ENCODE measurements around the gene NELFB. TPM values are rescaled to one million over a fixed set of nuclear protein-coding genes. Genes with fewer than 3 reads are reported as not detected.

The NELFB gene
- total and polyA plus RNA-seq, 9 of the 15 experiments (the other 6 are each of a cell fraction or from before 2014, with no cell fraction given) = 0.24 to 84.0 (median 29.7) TPM

- TF ChIP-seq, protein P1, sequence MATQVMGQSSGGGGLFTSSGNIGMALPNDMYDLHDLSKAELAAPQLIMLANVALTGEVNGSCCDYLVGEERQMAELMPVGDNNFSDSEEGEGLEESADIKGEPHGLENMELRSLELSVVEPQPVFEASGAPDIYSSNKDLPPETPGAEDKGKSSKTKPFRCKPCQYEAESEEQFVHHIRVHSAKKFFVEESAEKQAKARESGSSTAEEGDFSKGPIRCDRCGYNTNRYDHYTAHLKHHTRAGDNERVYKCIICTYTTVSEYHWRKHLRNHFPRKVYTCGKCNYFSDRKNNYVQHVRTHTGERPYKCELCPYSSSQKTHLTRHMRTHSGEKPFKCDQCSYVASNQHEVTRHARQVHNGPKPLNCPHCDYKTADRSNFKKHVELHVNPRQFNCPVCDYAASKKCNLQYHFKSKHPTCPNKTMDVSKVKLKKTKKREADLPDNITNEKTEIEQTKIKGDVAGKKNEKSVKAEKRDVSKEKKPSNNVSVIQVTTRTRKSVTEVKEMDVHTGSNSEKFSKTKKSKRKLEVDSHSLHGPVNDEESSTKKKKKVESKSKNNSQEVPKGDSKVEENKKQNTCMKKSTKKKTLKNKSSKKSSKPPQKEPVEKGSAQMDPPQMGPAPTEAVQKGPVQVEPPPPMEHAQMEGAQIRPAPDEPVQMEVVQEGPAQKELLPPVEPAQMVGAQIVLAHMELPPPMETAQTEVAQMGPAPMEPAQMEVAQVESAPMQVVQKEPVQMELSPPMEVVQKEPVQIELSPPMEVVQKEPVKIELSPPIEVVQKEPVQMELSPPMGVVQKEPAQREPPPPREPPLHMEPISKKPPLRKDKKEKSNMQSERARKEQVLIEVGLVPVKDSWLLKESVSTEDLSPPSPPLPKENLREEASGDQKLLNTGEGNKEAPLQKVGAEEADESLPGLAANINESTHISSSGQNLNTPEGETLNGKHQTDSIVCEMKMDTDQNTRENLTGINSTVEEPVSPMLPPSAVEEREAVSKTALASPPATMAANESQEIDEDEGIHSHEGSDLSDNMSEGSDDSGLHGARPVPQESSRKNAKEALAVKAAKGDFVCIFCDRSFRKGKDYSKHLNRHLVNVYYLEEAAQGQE (IDR thresholded peaks at IDR 0.05; ENCODE audit: borderline replicate concordance) = no peak
- TF ChIP-seq, protein P1 (CRISPR knock-in tag; IDR thresholded peaks at IDR 0.05; ENCODE audit: low read depth) = 0 out of 2 replicates have a peak, but pooled peaks have one; percentile 54
- TF ChIP-seq THAP12 (CRISPR knock-in tag; IDR thresholded peaks at IDR 0.05) = peak; percentile 96
- peak; percentile 75 for TF ChIP-seq NELFE (IDR thresholded peaks at IDR 0.05; ENCODE audit: insufficient read depth, insufficient read length)
- no peak for TF ChIP-seq JUND (IDR thresholded peaks at IDR 0.05; ENCODE audit: borderline replicate concordance, low read depth, low read length)
- TF ChIP-seq JUND (tag; IDR thresholded peaks at IDR 0.05; ENCODE audit: borderline replicate concordance, low read depth, low read length) = peak; percentile 43; the same call in 1 of the 3 replicates
- TF ChIP-seq PRMT5 (CRISPR knock-in tag; IDR thresholded peaks at IDR 0.05) = no peak
- TF ChIP-seq SETDB1 (IDR thresholded peaks at IDR 0.05; ENCODE audit: low read length) = no peak
- TF ChIP-seq, protein P2, sequence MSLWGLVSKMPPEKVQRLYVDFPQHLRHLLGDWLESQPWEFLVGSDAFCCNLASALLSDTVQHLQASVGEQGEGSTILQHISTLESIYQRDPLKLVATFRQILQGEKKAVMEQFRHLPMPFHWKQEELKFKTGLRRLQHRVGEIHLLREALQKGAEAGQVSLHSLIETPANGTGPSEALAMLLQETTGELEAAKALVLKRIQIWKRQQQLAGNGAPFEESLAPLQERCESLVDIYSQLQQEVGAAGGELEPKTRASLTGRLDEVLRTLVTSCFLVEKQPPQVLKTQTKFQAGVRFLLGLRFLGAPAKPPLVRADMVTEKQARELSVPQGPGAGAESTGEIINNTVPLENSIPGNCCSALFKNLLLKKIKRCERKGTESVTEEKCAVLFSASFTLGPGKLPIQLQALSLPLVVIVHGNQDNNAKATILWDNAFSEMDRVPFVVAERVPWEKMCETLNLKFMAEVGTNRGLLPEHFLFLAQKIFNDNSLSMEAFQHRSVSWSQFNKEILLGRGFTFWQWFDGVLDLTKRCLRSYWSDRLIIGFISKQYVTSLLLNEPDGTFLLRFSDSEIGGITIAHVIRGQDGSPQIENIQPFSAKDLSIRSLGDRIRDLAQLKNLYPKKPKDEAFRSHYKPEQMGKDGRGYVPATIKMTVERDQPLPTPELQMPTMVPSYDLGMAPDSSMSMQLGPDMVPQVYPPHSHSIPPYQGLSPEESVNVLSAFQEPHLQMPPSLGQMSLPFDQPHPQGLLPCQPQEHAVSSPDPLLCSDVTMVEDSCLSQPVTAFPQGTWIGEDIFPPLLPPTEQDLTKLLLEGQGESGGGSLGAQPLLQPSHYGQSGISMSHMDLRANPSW (CRISPR knock-in tag; IDR thresholded peaks at IDR 0.05) = peak; percentile 37; the same call in 1 of the 2 replicates
- no peak for TF ChIP-seq NFIX (CRISPR knock-in tag; IDR thresholded peaks at IDR 0.05; ENCODE audit: low read depth)
- no peak for TF ChIP-seq TOE1 (IDR thresholded peaks at IDR 0.05; ENCODE audit: borderline replicate concordance)
- 0 out of 2 replicates have a peak, but pooled peaks have one; percentile 74 for TF ChIP-seq TOE1 (CRISPR knock-in tag; IDR thresholded peaks at IDR 0.05; ENCODE audit: borderline replicate concordance, low read depth)
These were observed 14.2 kb upstream of the NELFB start, which contains the start of gene TUBB4B (continued) for GRCh38 chr9:137240841-137241489.
